SK-N-SH (cell line): ENCODE results near the gene MCM9. TPM values are rescaled to one million over a fixed set of nuclear protein-coding genes. Genes with fewer than 3 reads are reported as not detected.

Source experiments
- CTCF ChIA-PET: fragments of 300-600, 350-600 bp; formaldehyde crosslinking; extraction: SDS; loops from one replicate; lab custom pipeline; 2021; lab: Yijun Ruan, JAX
- POLR2A ChIA-PET: fragments of 350-600 bp; sonication (Branson Sonifier 250); formaldehyde crosslinking; extraction: SDS; loops from one replicate; lab custom pipeline; 2020; ENCODE audit warnings: antibody characterized with exemption, inconsistent platforms; lab: Yijun Ruan, JAX
- DNase-seq: peaks from one replicate; pipeline ENCODE4 v3.0.0; 2012
- H2AFZ ChIP-seq: fragments of 200-600 bp; sonication (generic); 2 replicates; pipeline ENCODE4 v1.8.1; 2016; ENCODE audit warnings: antibody characterized with exemption, mild to moderate bottlenecking, low read depth
- H3F3A ChIP-seq: fragments of 200-600 bp; sonication (generic); replicated peaks from 2 replicates; pipeline ENCODE3; 2016; ENCODE audit warnings: antibody characterized with exemption, mild to moderate bottlenecking; ENCODE audit not compliant: insufficient read depth
- H3K27ac ChIP-seq, 2 experiments: fragments of 200-500 bp in 1 of 2; fragments of 200-600 bp in 1 of 2; sonication (Bioruptor generic) in 1 of 2; sonication (generic), shearing (Covaris generic) in 1 of 2; 2 replicates each; pipeline versions ENCODE4 v1.5.1 to v1.6.1; 2014 to 2016; ENCODE audit warnings: low read depth in 2 of 2, inconsistent platforms in 1 of 2, low read length in 1 of 2, mild to moderate bottlenecking in 1 of 2, mixed read lengths in 1 of 2
- H3K27me3 ChIP-seq: fragments of 200-600 bp; sonication (generic), shearing (Covaris generic); 2 replicates; pipeline ENCODE4 v1.6.1; 2016; ENCODE audit warnings: mixed run types; ENCODE audit not compliant: insufficient read depth
- H3K36me3 ChIP-seq, 2 experiments: fragments of 200-500 bp in 1 of 2; fragments of 200-600 bp in 1 of 2; sonication (Bioruptor generic) in 1 of 2; sonication (generic) in 1 of 2; replicated peaks in 1 of 2; 2 replicates each; pipeline versions ENCODE3 to v1.5.1; 2014 to 2016; ENCODE audit warnings: low read length in 1 of 2, mild to moderate bottlenecking in 1 of 2; ENCODE audit not compliant: insufficient read depth in 2 of 2, control insufficient read depth in 1 of 2
- H3K4me1 ChIP-seq, 2 experiments: fragments of 200-500 bp in 1 of 2; fragments of 200-600 bp in 1 of 2; sonication (Bioruptor generic) in 1 of 2; sonication (generic), shearing (Covaris generic) in 1 of 2; 2 replicates each; pipeline versions ENCODE4 v1.5.1 to v1.6.1; 2014 to 2016; ENCODE audit warnings: low read depth in 1 of 2, low read length in 1 of 2, mixed run types in 1 of 2; ENCODE audit not compliant: insufficient read depth in 2 of 2, control insufficient read depth in 1 of 2
- H3K4me2 ChIP-seq: fragments of 200-600 bp; sonication (generic), shearing (Covaris generic); 2 replicates; pipeline ENCODE4 v1.6.1; 2017; ENCODE audit warnings: mixed run types
- H3K4me3 ChIP-seq, 2 experiments: fragments of 200-500 bp in 1 of 2; fragments of 200-600 bp in 1 of 2; sonication (Bioruptor generic) in 1 of 2; sonication (generic), shearing (Covaris generic) in 1 of 2; 2 replicates each; pipeline versions ENCODE4 v1.5.1 to v1.8.1; 2014 to 2016; ENCODE audit warnings: low read depth in 2 of 2, inconsistent platforms in 1 of 2, low read length in 1 of 2, mild to moderate bottlenecking in 1 of 2, mixed read lengths in 1 of 2, moderate library complexity in 1 of 2
- H3K79me2 ChIP-seq: fragments of 200-600 bp; sonication (generic); 2 replicates; pipeline ENCODE4 v1.8.1; 2017; ENCODE audit warnings: mild to moderate bottlenecking; ENCODE audit not compliant: insufficient read depth
- H3K9ac ChIP-seq: fragments of 200-600 bp; sonication (generic); 2 replicates; pipeline ENCODE4 v1.6.1; 2017; ENCODE audit warnings: mixed run types
- H3K9me2 ChIP-seq: fragments of 200-600 bp; sonication (generic); 2 replicates; pipeline ENCODE4 v1.6.1; 2017; ENCODE audit warnings: mixed run types
- H3K9me3 ChIP-seq: fragments of 200-600 bp; sonication (generic); 2 replicates; pipeline ENCODE4 v1.6.1; 2017; ENCODE audit warnings: mixed run types, mild to moderate bottlenecking, moderate library complexity
- H4K20me1 ChIP-seq: fragments of 200-600 bp; sonication (generic); 2 replicates; pipeline ENCODE4 v1.6.1; 2017; ENCODE audit warnings: mild to moderate bottlenecking, mixed run types; ENCODE audit not compliant: insufficient read depth
- FOXJ3 ChIP-seq: sonication (generic); formaldehyde crosslinking; IDR thresholded peaks from 2 replicates; pipeline ENCODE4 v1.5.1; 2020; ENCODE audit warnings: mild to moderate bottlenecking, missing genetic modification reagents
- MXI1 ChIP-seq: IDR thresholded peaks from 2 replicates; pipeline ENCODE4 v1.6.1; 2012; ENCODE audit warnings: mild to moderate bottlenecking, low read depth, low read length, improper control_type of control experiment
- NRF1 ChIP-seq: IDR thresholded peaks from 2 replicates; pipeline ENCODE4 v1.6.1; 2012; ENCODE audit warnings: low read depth, mild to moderate bottlenecking, low read length
- RAD21 ChIP-seq: IDR thresholded peaks from 2 replicates; pipeline ENCODE4 v1.6.1; 2012; ENCODE audit warnings: mild to moderate bottlenecking, low read length
- RFX5 ChIP-seq: IDR thresholded peaks from 2 replicates; pipeline ENCODE4 v1.6.1; 2012; ENCODE audit warnings: mild to moderate bottlenecking, improper control_type of control experiment, low read length
- RXRA ChIP-seq: IDR thresholded peaks from 2 replicates; pipeline ENCODE4 v1.4.0; 2012; ENCODE audit warnings: low read depth, mild to moderate bottlenecking, borderline replicate concordance
- SMC3 ChIP-seq: IDR thresholded peaks from 2 replicates; pipeline ENCODE4 v1.6.1; 2012; ENCODE audit warnings: low read depth, low read length, improper control_type of control experiment
- WGBS: methylation state at CpG from one replicate; pipeline ENCODE4 v1.1.6; 2017; ENCODE audit warnings: low lambda C conversion rate; 5-methylcytosine and 5-hydroxymethylcytosine counted together
- polyA plus RNA-seq, 3 experiments: library from polyadenylated mRNA; depleted of rRNA; stranded (reverse); fragments of >200 nt; gene quantifications; 2 replicates each; pipeline ENCODE4 v1.2.3, GENCODE V29; 2012
- TF ChIP-seq, protein P1 (sequence below): IDR thresholded peaks from 2 replicates; pipeline ENCODE4 v1.6.1; 2012; ENCODE audit warnings: mild to moderate bottlenecking, low read depth, low read length, moderate library complexity
- TF ChIP-seq, protein P2 (sequence below): fragments of 200-600 bp; sonication (generic); IDR thresholded peaks from 2 replicates; pipeline ENCODE4 v1.6.1; 2017; ENCODE audit warnings: antibody characterized with exemption, mild to moderate bottlenecking, moderate library complexity
- TF ChIP-seq, protein P3 (sequence below): IDR thresholded peaks from 2 replicates; pipeline ENCODE4 v1.4.0; 2012; ENCODE audit warnings: low read depth, borderline replicate concordance
- TF ChIP-seq, protein P4 (sequence below): IDR thresholded peaks from 2 replicates; pipeline ENCODE4; 2012

Gene MCM9
- polyA plus RNA-seq, 1 of the 3 experiments (the other 2 are of a cell fraction), result 1.7 TPM

DNA sequence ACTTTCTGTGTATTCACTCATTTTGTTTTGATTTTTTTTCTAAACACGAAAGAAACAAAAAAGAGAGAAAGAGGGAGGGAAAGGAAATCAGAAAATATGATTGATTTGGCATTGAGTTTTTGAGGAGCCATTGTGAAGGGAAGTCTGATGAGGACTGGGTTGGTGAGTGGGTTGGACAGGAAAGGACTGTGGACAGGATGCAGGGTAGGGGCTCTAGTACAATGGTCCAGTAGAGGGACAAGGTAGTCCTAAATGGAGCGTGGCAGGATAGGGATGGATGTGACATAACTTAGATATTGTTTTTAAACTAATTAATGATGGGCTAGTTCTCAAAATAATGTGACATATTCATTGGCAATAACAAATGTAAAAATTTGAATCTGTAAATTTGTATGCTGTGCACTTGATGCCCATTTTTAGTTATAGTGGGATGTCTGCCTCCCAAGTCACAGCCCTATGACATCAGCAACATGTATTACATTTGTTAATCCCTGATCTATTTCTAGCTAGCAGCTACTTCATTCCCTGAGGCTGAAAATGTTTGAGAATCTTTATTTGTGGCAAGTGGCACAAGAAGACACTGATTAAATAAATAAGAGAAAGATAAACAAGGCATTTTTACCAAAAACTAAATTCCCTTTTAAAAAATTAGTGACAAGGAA, 105.0 kb downstream of the MCM9 start (continued):
- TF ChIP-seq, protein P1, sequence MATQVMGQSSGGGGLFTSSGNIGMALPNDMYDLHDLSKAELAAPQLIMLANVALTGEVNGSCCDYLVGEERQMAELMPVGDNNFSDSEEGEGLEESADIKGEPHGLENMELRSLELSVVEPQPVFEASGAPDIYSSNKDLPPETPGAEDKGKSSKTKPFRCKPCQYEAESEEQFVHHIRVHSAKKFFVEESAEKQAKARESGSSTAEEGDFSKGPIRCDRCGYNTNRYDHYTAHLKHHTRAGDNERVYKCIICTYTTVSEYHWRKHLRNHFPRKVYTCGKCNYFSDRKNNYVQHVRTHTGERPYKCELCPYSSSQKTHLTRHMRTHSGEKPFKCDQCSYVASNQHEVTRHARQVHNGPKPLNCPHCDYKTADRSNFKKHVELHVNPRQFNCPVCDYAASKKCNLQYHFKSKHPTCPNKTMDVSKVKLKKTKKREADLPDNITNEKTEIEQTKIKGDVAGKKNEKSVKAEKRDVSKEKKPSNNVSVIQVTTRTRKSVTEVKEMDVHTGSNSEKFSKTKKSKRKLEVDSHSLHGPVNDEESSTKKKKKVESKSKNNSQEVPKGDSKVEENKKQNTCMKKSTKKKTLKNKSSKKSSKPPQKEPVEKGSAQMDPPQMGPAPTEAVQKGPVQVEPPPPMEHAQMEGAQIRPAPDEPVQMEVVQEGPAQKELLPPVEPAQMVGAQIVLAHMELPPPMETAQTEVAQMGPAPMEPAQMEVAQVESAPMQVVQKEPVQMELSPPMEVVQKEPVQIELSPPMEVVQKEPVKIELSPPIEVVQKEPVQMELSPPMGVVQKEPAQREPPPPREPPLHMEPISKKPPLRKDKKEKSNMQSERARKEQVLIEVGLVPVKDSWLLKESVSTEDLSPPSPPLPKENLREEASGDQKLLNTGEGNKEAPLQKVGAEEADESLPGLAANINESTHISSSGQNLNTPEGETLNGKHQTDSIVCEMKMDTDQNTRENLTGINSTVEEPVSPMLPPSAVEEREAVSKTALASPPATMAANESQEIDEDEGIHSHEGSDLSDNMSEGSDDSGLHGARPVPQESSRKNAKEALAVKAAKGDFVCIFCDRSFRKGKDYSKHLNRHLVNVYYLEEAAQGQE, result no peak
- no peak for TF ChIP-seq RFX5
- TF ChIP-seq, protein P2, sequence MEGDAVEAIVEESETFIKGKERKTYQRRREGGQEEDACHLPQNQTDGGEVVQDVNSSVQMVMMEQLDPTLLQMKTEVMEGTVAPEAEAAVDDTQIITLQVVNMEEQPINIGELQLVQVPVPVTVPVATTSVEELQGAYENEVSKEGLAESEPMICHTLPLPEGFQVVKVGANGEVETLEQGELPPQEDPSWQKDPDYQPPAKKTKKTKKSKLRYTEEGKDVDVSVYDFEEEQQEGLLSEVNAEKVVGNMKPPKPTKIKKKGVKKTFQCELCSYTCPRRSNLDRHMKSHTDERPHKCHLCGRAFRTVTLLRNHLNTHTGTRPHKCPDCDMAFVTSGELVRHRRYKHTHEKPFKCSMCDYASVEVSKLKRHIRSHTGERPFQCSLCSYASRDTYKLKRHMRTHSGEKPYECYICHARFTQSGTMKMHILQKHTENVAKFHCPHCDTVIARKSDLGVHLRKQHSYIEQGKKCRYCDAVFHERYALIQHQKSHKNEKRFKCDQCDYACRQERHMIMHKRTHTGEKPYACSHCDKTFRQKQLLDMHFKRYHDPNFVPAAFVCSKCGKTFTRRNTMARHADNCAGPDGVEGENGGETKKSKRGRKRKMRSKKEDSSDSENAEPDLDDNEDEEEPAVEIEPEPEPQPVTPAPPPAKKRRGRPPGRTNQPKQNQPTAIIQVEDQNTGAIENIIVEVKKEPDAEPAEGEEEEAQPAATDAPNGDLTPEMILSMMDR, result no peak
- TF ChIP-seq, protein P3, sequence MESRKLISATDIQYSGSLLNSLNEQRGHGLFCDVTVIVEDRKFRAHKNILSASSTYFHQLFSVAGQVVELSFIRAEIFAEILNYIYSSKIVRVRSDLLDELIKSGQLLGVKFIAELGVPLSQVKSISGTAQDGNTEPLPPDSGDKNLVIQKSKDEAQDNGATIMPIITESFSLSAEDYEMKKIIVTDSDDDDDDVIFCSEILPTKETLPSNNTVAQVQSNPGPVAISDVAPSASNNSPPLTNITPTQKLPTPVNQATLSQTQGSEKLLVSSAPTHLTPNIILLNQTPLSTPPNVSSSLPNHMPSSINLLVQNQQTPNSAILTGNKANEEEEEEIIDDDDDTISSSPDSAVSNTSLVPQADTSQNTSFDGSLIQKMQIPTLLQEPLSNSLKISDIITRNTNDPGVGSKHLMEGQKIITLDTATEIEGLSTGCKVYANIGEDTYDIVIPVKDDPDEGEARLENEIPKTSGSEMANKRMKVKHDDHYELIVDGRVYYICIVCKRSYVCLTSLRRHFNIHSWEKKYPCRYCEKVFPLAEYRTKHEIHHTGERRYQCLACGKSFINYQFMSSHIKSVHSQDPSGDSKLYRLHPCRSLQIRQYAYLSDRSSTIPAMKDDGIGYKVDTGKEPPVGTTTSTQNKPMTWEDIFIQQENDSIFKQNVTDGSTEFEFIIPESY, result no peak
- no peak for TF ChIP-seq SMC3
- no peak for TF ChIP-seq MXI1
- no peak for TF ChIP-seq RAD21
- TF ChIP-seq NRF1, result no peak
- TF ChIP-seq, protein P4, sequence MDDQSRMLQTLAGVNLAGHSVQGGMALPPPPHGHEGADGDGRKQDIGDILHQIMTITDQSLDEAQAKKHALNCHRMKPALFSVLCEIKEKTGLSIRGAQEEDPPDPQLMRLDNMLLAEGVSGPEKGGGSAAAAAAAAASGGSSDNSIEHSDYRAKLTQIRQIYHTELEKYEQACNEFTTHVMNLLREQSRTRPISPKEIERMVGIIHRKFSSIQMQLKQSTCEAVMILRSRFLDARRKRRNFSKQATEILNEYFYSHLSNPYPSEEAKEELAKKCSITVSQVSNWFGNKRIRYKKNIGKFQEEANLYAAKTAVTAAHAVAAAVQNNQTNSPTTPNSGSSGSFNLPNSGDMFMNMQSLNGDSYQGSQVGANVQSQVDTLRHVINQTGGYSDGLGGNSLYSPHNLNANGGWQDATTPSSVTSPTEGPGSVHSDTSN, result no peak

DNA sequence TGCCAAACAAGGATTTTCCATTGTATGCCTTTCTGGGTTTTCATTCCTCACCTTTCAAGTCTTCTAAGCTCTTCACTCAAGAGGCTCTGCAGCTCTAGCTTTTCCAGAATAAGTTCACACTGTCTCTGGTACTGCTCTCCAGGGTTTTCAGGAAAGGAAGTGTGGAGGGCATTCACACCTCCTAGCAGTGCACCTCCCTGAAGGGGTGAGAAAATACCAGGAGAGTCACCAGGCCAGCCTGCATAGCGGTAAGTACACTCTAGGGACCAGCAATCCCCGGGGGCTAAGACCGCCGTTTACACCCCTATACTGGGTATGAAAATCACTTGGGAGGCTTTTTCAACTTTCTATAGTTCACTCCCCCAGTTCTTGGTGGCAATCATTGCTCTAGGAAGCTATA, 108.9 kb downstream of the MCM9 start:
- CTCF ChIA-PET, result interaction anchor here (1.0 to 1.5 kb wide), 2 partner anchors 26 to 252 kb away, joined by 3 read pairs; partner anchors contain the start of gene FAM184A
- Histone ChIP-seq H3K9ac (no peak overlapping the region), H3K27me3 (no peaks in the 10 kb centered on the region), H3K4me1 (no peaks in the 10 kb centered on the region; a peak in 1 of 4 replicates), H3K79me2 (no peaks in the 10 kb centered on the region)
- TF ChIP-seq, protein P2, result no peak
- TF ChIP-seq RFX5, result no peak
- TF ChIP-seq FOXJ3 (CRISPR knock-in tag), result no peak
- no peak for TF ChIP-seq RXRA
- TF ChIP-seq, protein P3, result no peak
- TF ChIP-seq, all 33 proteins: peak for 0
- H3K9me2 ChIP-seq, result no peaks in the 10 kb centered on the region
- H4K20me1 ChIP-seq, result no peaks in the 10 kb centered on the region
- POLR2A ChIA-PET, result no interaction called here
- H3K9me3 ChIP-seq, result no peaks in the 10 kb centered on the region
- H2AFZ ChIP-seq, result no peak overlapping the region
- WGBS, result 100% methylated on average over 1 of the region's 4 CpGs
- no peaks in the 10 kb centered on the region for H3F3A ChIP-seq
- H3K36me3 ChIP-seq, result peaks cover 21 to 37% of the 10 kb centered on the region in 2 experiments
- no peak for DNase-seq
- H3K4me3 ChIP-seq, result no peak overlapping the region
- H3K4me2 ChIP-seq, result no peak overlapping the region
- H3K27ac ChIP-seq, result no peak overlapping the region
